ENCODE results near the gene MCEMP1.

- TF ChIP-seq USF2 (IDR thresholded peaks at IDR 0.05; ENCODE audit: low read depth, low read length): no peak
- TF ChIP-seq, protein P1, sequence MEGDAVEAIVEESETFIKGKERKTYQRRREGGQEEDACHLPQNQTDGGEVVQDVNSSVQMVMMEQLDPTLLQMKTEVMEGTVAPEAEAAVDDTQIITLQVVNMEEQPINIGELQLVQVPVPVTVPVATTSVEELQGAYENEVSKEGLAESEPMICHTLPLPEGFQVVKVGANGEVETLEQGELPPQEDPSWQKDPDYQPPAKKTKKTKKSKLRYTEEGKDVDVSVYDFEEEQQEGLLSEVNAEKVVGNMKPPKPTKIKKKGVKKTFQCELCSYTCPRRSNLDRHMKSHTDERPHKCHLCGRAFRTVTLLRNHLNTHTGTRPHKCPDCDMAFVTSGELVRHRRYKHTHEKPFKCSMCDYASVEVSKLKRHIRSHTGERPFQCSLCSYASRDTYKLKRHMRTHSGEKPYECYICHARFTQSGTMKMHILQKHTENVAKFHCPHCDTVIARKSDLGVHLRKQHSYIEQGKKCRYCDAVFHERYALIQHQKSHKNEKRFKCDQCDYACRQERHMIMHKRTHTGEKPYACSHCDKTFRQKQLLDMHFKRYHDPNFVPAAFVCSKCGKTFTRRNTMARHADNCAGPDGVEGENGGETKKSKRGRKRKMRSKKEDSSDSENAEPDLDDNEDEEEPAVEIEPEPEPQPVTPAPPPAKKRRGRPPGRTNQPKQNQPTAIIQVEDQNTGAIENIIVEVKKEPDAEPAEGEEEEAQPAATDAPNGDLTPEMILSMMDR (conservative IDR thresholded peaks at IDR 0.05; ENCODE audit: low read depth, low read length): no peak
- TF ChIP-seq MAZ (IDR thresholded peaks at IDR 0.05; ENCODE audit: borderline replicate concordance, low read depth, low read length): no peak
- TF ChIP-seq RAD21 (IDR thresholded peaks at IDR 0.05; ENCODE audit: low read length): no peak
- no peak for TF ChIP-seq RFX5 (IDR thresholded peaks at IDR 0.05; ENCODE audit: low read depth, low read length)
- TF ChIP-seq CEBPB (IDR thresholded peaks at IDR 0.05; ENCODE audit: low read depth, low read length): no peak
- no peak for TF ChIP-seq NFE2L2 (IDR thresholded peaks at IDR 0.05; ENCODE audit: low read depth, low read length)
- no peak for TF ChIP-seq BHLHE40 (IDR thresholded peaks at IDR 0.05; ENCODE audit: low read depth, low read length)
- TF ChIP-seq MAFK (IDR thresholded peaks at IDR 0.05; ENCODE audit: low read depth, low read length): no peak
- TF ChIP-seq POLR2A (IDR thresholded peaks at IDR 0.05; ENCODE audit: low read depth, low read length): no peak
- TF ChIP-seq FOS (IDR thresholded peaks at IDR 0.05; ENCODE audit: low read depth, low read length): no peak
- TF ChIP-seq ELK1 (IDR thresholded peaks at IDR 0.05; ENCODE audit: borderline replicate concordance, low read depth, low read length): no peak
- TF ChIP-seq RCOR1 (IDR thresholded peaks at IDR 0.05; ENCODE audit: insufficient replicate concordance, low read length): no peak
- no peak for TF ChIP-seq SMC3 (IDR thresholded peaks at IDR 0.05; ENCODE audit: low read depth, low read length)
Observed at GRCh38 chr19:7676854-7677253, at the start of gene MCEMP1.

Data from IMR-90 (cell line).